ENCODE data around the gene TANGO6.

DNA sequence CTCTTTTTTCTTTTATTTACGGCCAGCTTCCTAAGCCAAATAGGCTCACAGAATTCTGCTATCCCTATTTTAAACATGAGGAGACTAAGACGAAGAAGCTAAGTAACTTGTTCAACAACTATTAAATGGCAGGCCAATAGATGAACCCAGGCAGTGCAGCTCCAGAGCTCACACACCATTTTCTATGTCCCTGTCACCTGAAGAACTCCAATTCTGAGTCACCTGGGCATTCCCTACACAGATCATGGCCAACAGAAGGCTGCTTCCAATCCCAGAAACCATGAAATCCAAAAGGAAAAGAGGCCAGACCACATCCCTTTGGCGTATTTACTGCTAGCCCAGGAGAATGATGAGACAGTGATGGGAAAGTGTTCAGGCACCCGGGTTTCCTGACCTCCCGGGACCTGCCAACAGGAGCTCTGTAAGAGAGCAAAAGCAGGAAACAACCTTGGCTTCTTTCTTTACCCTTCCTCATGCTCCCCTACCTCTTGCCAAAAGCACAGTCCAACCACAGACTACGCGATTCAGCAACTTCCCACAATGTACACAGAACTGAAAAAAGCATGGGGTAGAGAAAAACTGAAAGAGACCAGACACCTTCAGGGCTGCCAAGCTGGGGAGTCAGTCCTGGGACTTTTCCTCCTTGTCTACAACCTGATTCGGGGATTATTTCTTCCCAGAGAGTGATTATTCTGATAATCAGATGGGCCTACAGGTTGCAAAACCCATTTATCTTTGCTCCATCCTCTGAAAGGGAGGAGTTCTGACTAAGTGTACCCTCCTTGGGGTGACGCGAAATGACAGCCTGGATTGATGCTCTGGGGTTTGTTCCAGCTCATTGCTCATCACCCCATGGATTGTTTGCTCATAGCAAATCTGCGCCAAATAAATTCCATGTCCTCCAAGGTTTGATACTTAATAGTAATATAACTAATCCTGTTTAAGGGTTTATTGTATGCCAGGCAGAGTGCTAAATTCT lies 214.4 kb downstream of the TANGO6 start:
- TF ChIP-seq, protein P1, sequence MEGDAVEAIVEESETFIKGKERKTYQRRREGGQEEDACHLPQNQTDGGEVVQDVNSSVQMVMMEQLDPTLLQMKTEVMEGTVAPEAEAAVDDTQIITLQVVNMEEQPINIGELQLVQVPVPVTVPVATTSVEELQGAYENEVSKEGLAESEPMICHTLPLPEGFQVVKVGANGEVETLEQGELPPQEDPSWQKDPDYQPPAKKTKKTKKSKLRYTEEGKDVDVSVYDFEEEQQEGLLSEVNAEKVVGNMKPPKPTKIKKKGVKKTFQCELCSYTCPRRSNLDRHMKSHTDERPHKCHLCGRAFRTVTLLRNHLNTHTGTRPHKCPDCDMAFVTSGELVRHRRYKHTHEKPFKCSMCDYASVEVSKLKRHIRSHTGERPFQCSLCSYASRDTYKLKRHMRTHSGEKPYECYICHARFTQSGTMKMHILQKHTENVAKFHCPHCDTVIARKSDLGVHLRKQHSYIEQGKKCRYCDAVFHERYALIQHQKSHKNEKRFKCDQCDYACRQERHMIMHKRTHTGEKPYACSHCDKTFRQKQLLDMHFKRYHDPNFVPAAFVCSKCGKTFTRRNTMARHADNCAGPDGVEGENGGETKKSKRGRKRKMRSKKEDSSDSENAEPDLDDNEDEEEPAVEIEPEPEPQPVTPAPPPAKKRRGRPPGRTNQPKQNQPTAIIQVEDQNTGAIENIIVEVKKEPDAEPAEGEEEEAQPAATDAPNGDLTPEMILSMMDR (IDR thresholded peaks at IDR 0.05; ENCODE audit: low read depth, low read length, poor library complexity, severe bottlenecking): no peak
- no peak for TF ChIP-seq EZH2phosphoT487 (IDR thresholded peaks at IDR 0.05; ENCODE audit: borderline replicate concordance, low read length)

Measured in DOHH2 (cell line).